Neural progenitor cell (in vitro differentiated cells): Measurements from ENCODE around the gene RAI14. TPM values are rescaled to one million over a fixed set of nuclear protein-coding genes. Genes with fewer than 3 reads are reported as not detected.

ENCODE experiments used
- DNase-seq: peaks from one replicate; pipeline ENCODE4 v3.0.0-alpha.2; 2016; ENCODE audit warnings: low spot score
- H2AFZ ChIP-seq: fragments of 200-600 bp; sonication (generic); replicated peaks from 2 replicates; pipeline ENCODE4 v1.6.1; 2016; ENCODE audit warnings: antibody characterized with exemption
- H3F3A ChIP-seq: fragments of 200-600 bp; sonication (generic); 2 replicates; pipeline ENCODE4 v1.6.1; 2016; ENCODE audit warnings: antibody characterized with exemption, low read depth
- H3K27ac ChIP-seq: fragments of 200-600 bp; sonication (generic); 2 replicates; pipeline ENCODE4 v1.5.1; 2016; ENCODE audit warnings: mild to moderate bottlenecking
- H3K27me3 ChIP-seq: fragments of 200-600 bp; sonication (generic); 2 replicates; pipeline ENCODE4 v1.6.1; 2016; ENCODE audit warnings: mild to moderate bottlenecking, moderate library complexity
- H3K36me3 ChIP-seq: fragments of 200-600 bp; sonication (generic); 2 replicates; pipeline ENCODE4 v1.5.1; 2016
- H3K4me1 ChIP-seq: fragments of 200-600 bp; sonication (generic); 2 replicates; pipeline ENCODE4 v1.6.1; 2016; ENCODE audit warnings: mixed run types
- H3K4me2 ChIP-seq: fragments of 200-600 bp; sonication (generic); 2 replicates; pipeline ENCODE4 v1.6.1; 2016
- H3K4me3 ChIP-seq: fragments of 200-600 bp; sonication (generic); 2 replicates; pipeline ENCODE4 v1.5.1; 2016
- H3K79me2 ChIP-seq: fragments of 200-600 bp; sonication (generic); 2 replicates; pipeline ENCODE4 v1.6.1; 2016; ENCODE audit warnings: low read depth
- H3K9ac ChIP-seq: fragments of 200-600 bp; sonication (generic); 2 replicates; pipeline ENCODE4 v1.6.1; 2016
- H3K9me3 ChIP-seq: fragments of 200-600 bp; sonication (generic); 2 replicates; pipeline ENCODE4 v1.5.1; 2016; ENCODE audit warnings: low read depth
- H4K20me1 ChIP-seq: fragments of 200-600 bp; sonication (generic); 2 replicates; pipeline ENCODE4 v1.6.1; 2016; ENCODE audit warnings: low read depth
- H3K27ac Mint-ChIP-seq: 3 replicates; pipeline ENCODE4 v1.8.0; 2021; ENCODE audit warnings: mixed read lengths
- H3K27me3 Mint-ChIP-seq: 2 replicates; pipeline ENCODE4 v1.8.0; 2022; ENCODE audit warnings: low read depth, mild to moderate bottlenecking, inconsistent platforms, moderate library complexity, mixed read lengths; ENCODE audit not compliant: insufficient read depth
- H3K36me3 Mint-ChIP-seq: 3 replicates; pipeline ENCODE4 v1.8.0; 2021; ENCODE audit warnings: mixed read lengths
- H3K4me1 Mint-ChIP-seq: 3 replicates; pipeline ENCODE4 v1.8.0; 2021; ENCODE audit warnings: mixed read lengths
- H3K4me3 Mint-ChIP-seq: 3 replicates; pipeline ENCODE4 v1.8.0; 2021; ENCODE audit warnings: mild to moderate bottlenecking, moderate library complexity, mixed read lengths
- H3K9me3 Mint-ChIP-seq: 3 replicates; pipeline ENCODE4 v1.8.0; 2020; ENCODE audit warnings: mixed read lengths
- CTCF ChIP-seq: fragments of 200-600 bp; sonication (generic); IDR thresholded peaks from 2 replicates; pipeline ENCODE4 v1.5.1; 2017; ENCODE audit warnings: antibody characterized with exemption, mild to moderate bottlenecking
- EZH2 ChIP-seq: fragments of 200-600 bp; sonication (generic); IDR thresholded peaks from 2 replicates; pipeline ENCODE4 v1.6.1; 2017; ENCODE audit warnings: antibody characterized with exemption, mild to moderate bottlenecking, moderate library complexity
- EZH2phosphoT487 ChIP-seq: fragments of 200-600 bp; sonication (generic); IDR thresholded peaks from 2 replicates; pipeline ENCODE4 v1.6.1; 2017; ENCODE audit warnings: antibody characterized with exemption
- total RNA-seq: library from RNA; depleted of rRNA; stranded (reverse); fragments of >200 nt; gene quantifications from 2 replicates; pipeline ENCODE4 v1.2.3, GENCODE V29; 2015; ENCODE audit warnings: low replicate concordance

The RAI14 gene
- total RNA-seq, 1 donor from 2014 or later: 54.6 TPM

- Histone ChIP-seq H3K9ac (no peak overlapping the region), H3K4me1 (no peaks in the 10 kb centered on the region), H3K27me3 (no peaks in the 10 kb centered on the region), H3K4me3 (no peak overlapping the region), H3K27ac (no peak overlapping the region), H3K79me2 (peaks cover 9% of the 10 kb centered on the region), H3F3A (no peaks in the 10 kb centered on the region), H4K20me1 (no peaks in the 10 kb centered on the region), H2AFZ (no peak overlapping the region), H3K4me2 (no peak overlapping the region), H3K9me3 (no peaks in the 10 kb centered on the region), H3K36me3 (no peaks in the 10 kb centered on the region)
- DNase-seq: no peak
- H3K9me3 Mint-ChIP-seq: peaks cover 20% of the 10 kb centered on the region
- H3K4me1 Mint-ChIP-seq: no peaks in the 10 kb centered on the region
- no peak for TF ChIP-seq EZH2phosphoT487
- TF ChIP-seq CTCF: no peak
- no peak for TF ChIP-seq EZH2
- no peak overlapping the region for H3K27ac Mint-ChIP-seq
- H3K4me3 Mint-ChIP-seq: no peak overlapping the region
- H3K36me3 Mint-ChIP-seq: peaks cover 12% of the 10 kb centered on the region
- H3K27me3 Mint-ChIP-seq: no peaks in the 10 kb centered on the region
Observed at GRCh38 chr5:34789021-34789531, 132.9 kb downstream of the RAI14 start.

GRCh38 chr5:34789639-34790038 lies 133.5 kb downstream of the RAI14 start:
- no peak overlapping the region for H3K9ac ChIP-seq
- no peaks in the 10 kb centered on the region for H3K4me1 Mint-ChIP-seq
- no peaks in the 10 kb centered on the region for H3K4me1 ChIP-seq
- no peak overlapping the region for H3K4me3 Mint-ChIP-seq
- H3K9me3 Mint-ChIP-seq: peaks cover 17% of the 10 kb centered on the region
- H3K4me2 ChIP-seq: no peak overlapping the region
- TF ChIP-seq EZH2: no peak
- H3K79me2 ChIP-seq: peaks cover 9% of the 10 kb centered on the region
- H3K27ac ChIP-seq: no peak overlapping the region
- H3K27me3 Mint-ChIP-seq: no peaks in the 10 kb centered on the region
- no peaks in the 10 kb centered on the region for H4K20me1 ChIP-seq
- no peak overlapping the region for H3K27ac Mint-ChIP-seq
- H3K4me3 ChIP-seq: no peak overlapping the region
- no peaks in the 10 kb centered on the region for H3K9me3 ChIP-seq
- no peaks in the 10 kb centered on the region for H3K27me3 ChIP-seq
- H3K36me3 ChIP-seq: no peaks in the 10 kb centered on the region
- DNase-seq: no peak
- H2AFZ ChIP-seq: no peak overlapping the region
- H3F3A ChIP-seq: no peaks in the 10 kb centered on the region
- H3K36me3 Mint-ChIP-seq: peaks cover 12% of the 10 kb centered on the region

GRCh38 chr5:34790069-34790468 lies 133.9 kb downstream of the RAI14 start:
- no peak overlapping the region for H3K9ac ChIP-seq
- H3K27me3 ChIP-seq: no peaks in the 10 kb centered on the region
- no peaks in the 10 kb centered on the region for H3K27me3 Mint-ChIP-seq
- no peak overlapping the region for H3K4me3 ChIP-seq
- H4K20me1 ChIP-seq: no peaks in the 10 kb centered on the region
- H3K4me1 Mint-ChIP-seq: no peaks in the 10 kb centered on the region
- H3K9me3 Mint-ChIP-seq: peaks cover 17% of the 10 kb centered on the region
- no peak overlapping the region for H3K4me3 Mint-ChIP-seq
- H3K4me1 ChIP-seq: no peaks in the 10 kb centered on the region
- no peak for DNase-seq
- no peaks in the 10 kb centered on the region for H3F3A ChIP-seq
- H3K36me3 Mint-ChIP-seq: peaks cover 12% of the 10 kb centered on the region
- no peak overlapping the region for H3K27ac Mint-ChIP-seq
- H3K9me3 ChIP-seq: no peaks in the 10 kb centered on the region
- TF ChIP-seq CTCF: no peak
- no peak for TF ChIP-seq EZH2
- TF ChIP-seq EZH2phosphoT487: no peak
- peaks cover 9% of the 10 kb centered on the region for H3K79me2 ChIP-seq
- no peak overlapping the region for H3K27ac ChIP-seq
- no peak overlapping the region for H3K4me2 ChIP-seq
- no peak overlapping the region for H2AFZ ChIP-seq
- H3K36me3 ChIP-seq: no peaks in the 10 kb centered on the region

- Histone ChIP-seq H3K79me2 (peaks cover 9% of the 10 kb centered on the region), H3K27ac (no peak overlapping the region)
Observed at GRCh38 chr5:34791761-34792244, 135.7 kb downstream of the RAI14 start.

More at GRCh38 chr5:34791761-34792244, 135.7 kb downstream of the RAI14 start:
- Mint-ChIP-seq H3K27me3 (no peaks in the 10 kb centered on the region), H3K4me3 (no peak overlapping the region), H3K36me3 (peaks cover 12% of the 10 kb centered on the region), H3K27ac (no peak overlapping the region), H3K9me3 (peaks cover 9% of the 10 kb centered on the region), H3K4me1 (no peaks in the 10 kb centered on the region)
- no peak overlapping the region for H2AFZ ChIP-seq
- no peaks in the 10 kb centered on the region for H3K9me3 ChIP-seq
- H4K20me1 ChIP-seq: no peaks in the 10 kb centered on the region
- TF ChIP-seq CTCF (no peak), EZH2 (no peak), EZH2phosphoT487 (no peak)
- H3K9ac ChIP-seq: no peak overlapping the region
- no peak overlapping the region for H3K4me2 ChIP-seq
- H3K36me3 ChIP-seq: no peaks in the 10 kb centered on the region
- no peak overlapping the region for H3K4me3 ChIP-seq
- H3K4me1 ChIP-seq: no peaks in the 10 kb centered on the region
- H3F3A ChIP-seq: no peaks in the 10 kb centered on the region
- no peaks in the 10 kb centered on the region for H3K27me3 ChIP-seq
- DNase-seq: no peak
